Fibroblast of upper back skin (primary cell): Measurements from ENCODE around the gene PACS1.

Experiments
- DNase-seq: peaks from one replicate; pipeline ENCODE4 v3.0.0-alpha.2; 2013

PACS1 gene

GRCh38 chr11:66293352-66293751, 223.3 kb downstream of the PACS1 start:
- no peak for DNase-seq

DNA sequence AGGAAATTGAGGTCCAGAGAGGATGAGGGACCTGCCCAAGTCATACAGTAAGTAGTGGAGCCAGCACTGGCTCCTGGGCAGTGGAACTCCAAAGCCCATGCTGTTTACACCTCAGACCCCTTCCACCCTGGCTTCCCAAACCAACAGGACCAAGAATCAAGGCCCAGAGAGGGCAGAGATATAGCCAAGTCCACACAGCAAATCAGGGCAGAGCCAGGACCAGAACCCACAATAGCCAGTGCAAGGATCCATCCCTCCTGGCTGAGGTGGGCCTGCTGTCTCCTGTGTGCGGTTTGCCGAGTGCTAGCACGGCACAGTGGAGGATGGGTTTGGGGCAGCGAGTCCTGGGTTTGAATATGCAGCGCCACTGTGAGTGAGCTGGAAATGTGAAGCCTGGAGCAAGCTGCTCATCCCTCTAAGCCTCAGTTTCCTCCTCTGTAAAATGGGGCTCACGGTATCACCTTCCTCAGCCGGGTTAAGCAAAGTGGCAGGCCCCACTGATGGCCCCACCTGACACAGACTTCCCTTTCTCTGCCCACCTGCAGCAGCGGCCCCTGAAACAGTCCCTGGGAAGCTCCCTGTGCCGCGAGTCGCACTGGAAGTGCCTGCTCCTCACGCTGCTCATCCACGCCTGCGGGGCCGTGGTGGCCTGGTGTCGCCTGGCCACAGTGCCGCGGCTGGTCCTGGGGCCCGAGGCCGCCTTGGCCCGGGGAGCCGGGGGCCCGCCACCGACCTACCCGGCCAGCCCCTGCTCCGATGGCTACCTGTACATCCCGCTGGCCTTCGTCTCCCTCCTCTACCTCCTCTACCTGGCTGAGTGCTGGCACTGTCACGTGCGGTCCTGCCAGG, 223.9 kb downstream of the PACS1 start:
- DNase-seq, result no peak
